ENCODE data around the gene PLB1.

PLB1 gene

GRCh38 chr2:28613633-28614501 is 118.0 kb downstream of the PLB1 start:
- peak in 1 of 2 donors; percentile 39 for DNase-seq (ENCODE audit: low read depth in 2 of 2)

GRCh38 chr2:28615706-28616105 is 119.8 kb downstream of the PLB1 start:
- DNase-seq (ENCODE audit: low read depth in 2 of 2): no peak

- DNase-seq (ENCODE audit: low read depth in 2 of 2): no peak
These were observed 120.6 kb downstream of the PLB1 start for GRCh38 chr2:28616396-28616999.

GRCh38 chr2:28617502-28618184 is 121.8 kb downstream of the PLB1 start:
- DNase-seq (ENCODE audit: low read depth in 2 of 2): no peak

- no peak for DNase-seq (ENCODE audit: low read depth in 2 of 2)
These were observed 122.6 kb downstream of the PLB1 start for GRCh38 chr2:28618221-28619141.

GRCh38 chr2:28619213-28620196 is 123.6 kb downstream of the PLB1 start:
- no peak for DNase-seq (ENCODE audit: low read depth in 2 of 2)

- DNase-seq (ENCODE audit: low read depth in 2 of 2): no peak
These were observed 124.5 kb downstream of the PLB1 start for GRCh38 chr2:28620291-28620793.

GRCh38 chr2:28620801-28621171 is 124.9 kb downstream of the PLB1 start:
- DNase-seq (ENCODE audit: low read depth in 2 of 2): no peak

- DNase-seq (ENCODE audit: low read depth in 2 of 2): peak; percentile 24 to 28
These were observed 125.6 kb downstream of the PLB1 start for GRCh38 chr2:28621172-28622100.

- no peak for DNase-seq (ENCODE audit: low read depth in 2 of 2)
These were observed 126.2 kb downstream of the PLB1 start for GRCh38 chr2:28622101-28622499.

GRCh38 chr2:28623582-28624405 is 127.9 kb downstream of the PLB1 start:
- DNase-seq (ENCODE audit: low read depth in 2 of 2): no peak

GRCh38 chr2:28624436-28624792 is 128.6 kb downstream of the PLB1 start:
- no peak for DNase-seq (ENCODE audit: low read depth in 2 of 2)

- DNase-seq (ENCODE audit: low read depth in 2 of 2): peak; percentile 47 to 65
These were observed 129.2 kb downstream of the PLB1 start for GRCh38 chr2:28624793-28625701.

GRCh38 chr2:28626376-28626775 is 130.5 kb downstream of the PLB1 start:
- DNase-seq (ENCODE audit: low read depth in 2 of 2): no peak

- no peak for DNase-seq (ENCODE audit: low read depth in 2 of 2)
These were observed 131.1 kb downstream of the PLB1 start for GRCh38 chr2:28626891-28627421.

- DNase-seq (ENCODE audit: low read depth in 2 of 2): no peak
These were observed 132.0 kb downstream of the PLB1 start for GRCh38 chr2:28627722-28628480.
